AML-193 (cell line): ENCODE results near the gene DSTYK.
"Not testable (repeated sequence)": the region's sequence is repeated elsewhere in the genome, so short reads cannot be mapped to it uniquely, and the experiment has no call there.

Experiments used
- DNase-seq, 2 experiments: peaks; one replicate each; lab custom pipeline; 2025; lab: John Stamatoyannopoulos, UW

Gene DSTYK

DNA sequence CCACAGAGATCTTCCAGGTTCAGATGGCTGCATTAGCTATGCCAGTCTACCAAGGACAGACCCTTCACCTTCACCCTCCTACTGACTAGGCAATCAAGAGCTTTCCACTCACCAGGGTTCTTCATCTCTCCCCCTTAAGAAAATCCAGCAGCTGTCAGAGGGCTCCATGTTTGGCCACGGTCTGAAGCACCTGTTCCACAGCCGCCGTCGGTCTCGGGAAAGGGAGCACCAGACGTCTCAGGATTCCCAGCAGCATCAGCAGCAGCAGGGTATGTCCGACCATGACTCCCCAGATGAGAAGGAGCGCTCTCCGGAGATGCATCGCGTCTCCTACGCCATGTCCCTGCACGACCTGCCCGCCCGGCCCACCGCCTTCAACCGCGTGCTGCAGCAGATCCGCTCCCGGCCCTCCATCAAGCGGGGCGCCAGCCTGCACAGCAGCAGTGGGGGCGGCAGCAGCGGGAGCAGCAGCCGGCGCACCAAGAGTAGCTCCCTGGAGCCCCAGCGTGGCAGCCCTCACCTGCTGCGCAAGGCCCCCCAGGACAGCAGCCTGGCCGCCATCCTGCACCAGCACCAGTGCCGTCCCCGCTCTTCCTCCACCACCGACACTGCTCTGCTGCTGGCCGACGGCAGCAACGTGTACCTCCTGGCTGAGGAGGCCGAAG is 30.0 kb upstream of the DSTYK start:
- DNase-seq: no peak

DNA sequence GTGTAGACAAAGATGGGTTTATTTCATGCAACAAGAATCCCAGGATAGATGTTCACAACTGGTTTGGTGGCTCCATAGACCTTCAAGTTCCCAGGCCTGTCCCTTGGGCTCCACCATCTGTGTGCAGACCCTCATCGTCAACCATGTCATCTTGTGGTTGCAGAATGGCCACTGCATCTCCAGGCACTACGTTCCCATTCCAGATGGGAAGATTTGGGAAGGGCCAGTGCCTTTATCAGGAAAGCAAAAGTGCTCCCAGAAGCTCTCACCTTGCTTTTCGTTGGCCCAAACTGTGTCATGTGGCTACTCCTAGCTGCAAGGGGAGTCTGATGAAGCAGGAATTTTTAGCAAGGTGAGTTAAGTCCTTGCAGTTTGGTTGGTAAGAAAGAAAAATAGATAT is 29.1 kb upstream of the DSTYK start:
- no peak for DNase-seq

DNA sequence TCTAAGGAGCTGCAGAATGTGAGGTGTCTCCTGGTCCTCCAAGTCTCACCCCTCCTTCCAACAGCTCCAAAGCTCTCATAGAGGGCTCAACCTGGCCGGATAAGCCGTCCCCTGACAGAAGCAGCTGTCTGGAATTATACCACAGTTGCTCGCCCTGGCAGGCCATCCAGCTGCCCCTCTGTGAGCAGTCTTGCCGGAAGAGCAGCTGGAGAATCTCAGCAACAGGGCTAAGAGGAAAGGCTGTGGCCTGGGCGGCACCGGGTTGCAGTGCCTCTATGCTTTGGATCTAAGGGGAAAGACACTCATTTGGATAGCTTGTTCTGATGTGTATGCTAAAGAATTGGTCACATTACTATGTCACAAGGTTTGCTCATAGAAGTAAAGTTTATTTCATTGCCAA is 28.6 kb upstream of the DSTYK start:
- DNase-seq: no peak

DNA sequence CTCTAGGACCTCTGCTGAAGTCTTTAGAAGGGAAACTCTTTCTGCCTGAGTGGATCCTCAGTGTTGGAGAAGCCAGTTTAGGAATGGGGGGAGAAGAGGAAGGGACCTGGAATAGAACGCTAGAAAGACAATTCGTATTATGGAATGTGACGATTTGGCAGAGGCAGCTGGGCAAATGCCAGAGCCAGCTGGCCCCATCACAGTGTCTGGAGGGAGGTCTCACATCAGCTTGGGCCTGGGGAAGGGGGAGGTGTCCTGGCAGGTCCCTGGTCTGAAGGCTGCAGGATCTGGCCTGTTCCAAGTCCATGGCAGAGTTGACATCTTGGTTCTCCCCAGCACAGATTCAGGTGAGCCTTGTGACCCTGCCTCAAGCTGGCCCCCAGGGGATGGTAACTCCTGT is 27.6 kb upstream of the DSTYK start:
- DNase-seq: no peak

DNA sequence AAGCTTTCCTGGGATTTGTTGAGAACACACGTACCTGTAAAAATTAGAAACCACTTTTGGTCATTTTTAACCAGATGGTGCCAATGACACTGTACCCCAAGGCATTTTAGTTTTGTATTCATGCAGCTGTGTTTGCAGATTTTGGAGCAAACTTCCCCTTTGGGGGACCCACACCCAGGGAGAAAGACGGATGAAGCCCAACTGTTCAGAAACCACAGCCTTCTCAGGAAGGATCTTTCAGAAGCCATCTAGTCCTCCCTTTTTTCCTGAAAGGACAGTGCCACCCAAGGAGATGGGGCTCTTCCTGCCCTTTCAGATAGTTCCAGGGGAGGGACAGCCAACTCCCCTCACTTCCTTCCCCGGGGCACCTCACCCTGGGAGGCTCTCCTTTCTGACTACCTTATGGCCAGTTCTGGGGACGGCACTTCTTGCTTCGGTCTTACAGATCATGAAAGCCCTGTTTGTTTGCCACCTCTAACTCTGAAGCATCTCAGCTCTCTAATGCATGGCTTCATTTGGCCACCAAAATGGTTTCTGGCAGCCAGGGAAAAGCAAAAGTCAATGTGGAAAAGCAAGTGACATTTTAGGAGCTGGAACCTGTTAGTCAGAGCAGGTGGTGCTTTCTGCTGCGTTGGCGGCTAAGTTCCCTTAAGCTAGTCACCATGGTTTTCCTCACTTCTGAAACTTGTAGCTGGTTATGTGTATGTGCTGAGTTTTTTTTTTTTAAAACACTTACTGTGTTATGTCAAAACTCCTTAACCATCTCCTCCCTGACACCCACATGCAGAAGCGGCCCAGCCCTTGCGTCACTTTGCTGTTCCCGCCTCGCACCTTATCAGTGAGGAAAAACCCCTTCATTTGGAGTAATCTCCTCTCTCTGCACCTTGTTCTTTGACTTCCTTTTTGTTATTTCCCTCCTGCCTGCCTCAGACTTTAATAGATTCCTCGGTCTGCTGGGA is 26.3 kb upstream of the DSTYK start:
- DNase-seq: peak; percentile 32 to 34

DNA sequence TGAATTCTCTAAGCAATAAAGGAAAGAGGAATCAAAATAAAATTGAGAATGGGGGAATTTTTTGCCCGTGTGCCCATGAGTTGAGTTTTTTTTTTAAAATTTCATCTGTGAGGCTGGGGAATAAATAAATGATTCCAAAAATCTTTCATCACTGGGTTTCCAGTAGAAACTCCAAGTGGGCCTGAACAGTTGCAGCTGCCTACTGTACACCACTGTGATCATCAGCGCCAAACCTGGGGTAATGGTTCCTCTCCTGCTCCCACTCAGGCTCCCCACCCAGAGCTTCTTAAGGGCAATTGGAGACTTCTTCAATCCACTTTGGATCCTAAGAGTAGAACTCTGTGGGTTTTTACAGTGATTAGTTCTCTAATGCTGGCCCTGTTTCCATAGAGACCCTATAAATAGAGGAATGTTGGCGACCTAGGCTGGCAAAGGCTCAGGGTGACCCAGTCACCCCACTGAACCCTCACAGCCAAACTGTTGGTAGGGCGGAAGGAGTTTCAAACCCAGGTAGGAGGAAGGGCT is 25.5 kb upstream of the DSTYK start:
- DNase-seq: no peak

DNA sequence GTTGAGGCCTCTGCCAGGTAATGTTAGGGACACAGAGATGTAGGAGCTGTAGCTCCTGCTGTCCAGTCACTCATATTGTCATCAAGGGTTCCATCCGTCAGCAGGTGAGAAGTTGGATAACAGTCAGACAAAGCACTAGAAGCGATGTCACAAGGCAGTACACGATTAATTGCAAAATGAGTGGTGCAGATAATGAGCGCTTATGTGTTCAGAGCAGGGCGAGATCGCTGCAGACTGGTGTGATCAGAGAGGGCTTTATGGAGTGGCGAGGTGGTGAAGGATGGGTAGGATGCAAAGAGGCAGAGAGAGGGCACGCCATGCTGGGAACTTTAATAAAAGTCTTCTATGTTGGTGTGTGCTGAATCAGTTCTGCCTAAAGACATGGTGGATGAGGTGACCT is 25.0 kb upstream of the DSTYK start:
- no peak for DNase-seq

DNA sequence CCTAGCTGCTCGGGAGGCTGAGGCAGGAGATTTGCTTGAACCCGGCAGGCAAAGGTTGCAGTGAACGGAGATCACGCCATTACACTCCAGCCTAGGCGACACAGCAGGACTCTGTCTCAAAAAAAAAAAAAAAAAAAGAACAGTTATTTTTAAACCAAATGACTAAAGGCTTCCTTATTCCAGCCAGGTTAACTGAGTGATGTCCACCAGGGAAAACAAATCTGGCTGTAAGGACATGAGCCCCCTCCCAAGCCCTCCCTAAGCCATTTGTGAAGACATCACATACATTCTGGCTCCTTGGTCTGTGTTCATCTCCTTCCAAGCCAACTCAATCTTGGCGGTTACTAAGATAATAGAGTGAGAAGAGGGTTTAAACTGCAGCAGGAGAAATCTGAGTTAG is 24.4 kb upstream of the DSTYK start:
- DNase-seq: no peak

DNA sequence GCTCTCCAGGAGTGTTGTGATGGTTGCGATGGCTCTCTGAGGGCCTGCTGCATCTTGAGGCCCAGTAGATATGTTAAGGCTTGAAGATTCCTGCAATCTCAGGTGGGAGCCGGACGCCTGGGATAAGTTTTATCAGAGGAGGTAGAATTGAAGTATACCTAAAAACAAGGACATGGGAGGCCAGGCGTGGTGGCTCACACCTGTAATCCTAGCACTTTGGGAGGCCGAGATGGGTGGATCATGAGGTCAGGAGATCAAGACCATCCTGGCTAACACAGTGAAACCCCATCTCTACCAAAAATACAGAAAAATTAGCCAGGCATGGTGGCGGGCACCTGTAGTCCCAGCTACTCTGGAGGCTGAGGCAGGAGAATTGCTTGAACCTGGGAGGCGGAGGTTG is 22.5 kb upstream of the DSTYK start:
- DNase-seq: not testable (repeated sequence)

DNA sequence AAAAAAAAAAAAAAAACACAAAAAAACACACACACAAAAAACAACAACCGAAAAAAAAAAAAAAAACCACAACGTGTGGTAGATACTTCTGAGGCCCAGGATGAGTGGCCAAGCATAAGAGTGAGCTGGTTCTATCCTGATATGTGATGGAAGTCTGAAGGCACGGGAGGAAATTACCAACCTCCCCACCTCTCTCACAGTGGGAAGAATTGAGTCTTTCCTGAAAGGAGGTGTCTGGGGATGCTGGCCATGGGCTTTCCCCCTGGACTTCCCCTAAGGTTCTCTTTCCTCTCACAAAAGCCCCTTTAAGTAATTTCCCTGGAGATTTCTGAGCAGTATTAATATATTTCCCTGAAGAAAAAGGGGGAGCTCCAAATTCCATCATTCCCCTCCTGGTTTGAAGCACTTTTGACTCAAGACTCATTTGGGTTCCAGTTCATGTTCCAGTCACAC is 21.5 kb upstream of the DSTYK start:
- DNase-seq: no peak

DNA sequence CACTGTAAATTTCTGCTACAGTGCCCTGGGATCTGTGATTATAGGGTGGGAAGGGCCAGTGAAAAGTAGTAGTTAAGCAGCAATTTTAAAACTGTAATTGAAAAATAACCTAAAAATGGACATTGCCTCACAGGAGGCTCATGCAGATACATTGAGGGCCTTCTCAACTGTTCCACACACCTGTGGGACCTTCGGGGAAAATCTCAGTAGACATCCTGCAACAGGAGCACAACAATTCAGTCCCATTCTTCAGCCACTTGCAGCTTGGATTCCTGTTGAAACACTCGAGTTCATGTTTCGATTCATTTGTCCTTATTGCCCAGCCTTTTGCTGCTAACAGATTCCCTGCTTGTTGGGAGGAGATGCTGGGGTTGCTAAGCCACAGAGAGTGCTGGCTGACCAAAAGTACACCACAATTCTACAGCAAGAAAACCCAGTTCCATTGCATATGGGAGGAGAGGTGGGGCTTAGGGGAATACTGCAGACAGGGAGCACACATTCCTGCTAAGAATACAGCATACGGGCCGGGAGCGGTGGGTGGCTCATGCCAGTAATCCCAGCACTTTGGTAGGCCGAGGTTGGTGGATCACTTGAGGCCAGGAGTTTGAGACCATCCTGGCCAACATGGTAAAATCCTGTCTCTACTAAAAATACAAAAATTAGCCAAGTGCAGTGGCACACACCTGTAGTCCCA is 20.8 kb upstream of the DSTYK start:
- no peak for DNase-seq

DNA sequence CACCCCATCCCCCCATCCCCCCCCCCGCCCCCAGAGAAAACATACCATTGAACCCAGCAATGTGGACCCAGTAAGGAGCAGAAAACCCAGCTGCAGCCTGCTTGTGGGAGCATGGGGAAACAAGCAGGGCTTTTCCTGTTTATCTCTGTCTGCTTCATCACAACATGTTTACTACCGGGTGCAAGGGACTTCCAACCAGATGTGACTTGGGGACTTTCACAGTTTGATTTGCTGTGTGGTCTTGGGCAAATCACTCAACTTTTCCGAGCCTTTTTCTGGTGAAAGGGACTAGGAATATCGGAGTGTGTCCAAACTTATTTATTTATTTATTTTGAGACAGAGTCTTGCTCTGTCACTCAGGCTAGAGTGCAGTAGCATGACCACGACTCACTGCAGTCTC is 19.5 kb upstream of the DSTYK start:
- no peak for DNase-seq

DNA sequence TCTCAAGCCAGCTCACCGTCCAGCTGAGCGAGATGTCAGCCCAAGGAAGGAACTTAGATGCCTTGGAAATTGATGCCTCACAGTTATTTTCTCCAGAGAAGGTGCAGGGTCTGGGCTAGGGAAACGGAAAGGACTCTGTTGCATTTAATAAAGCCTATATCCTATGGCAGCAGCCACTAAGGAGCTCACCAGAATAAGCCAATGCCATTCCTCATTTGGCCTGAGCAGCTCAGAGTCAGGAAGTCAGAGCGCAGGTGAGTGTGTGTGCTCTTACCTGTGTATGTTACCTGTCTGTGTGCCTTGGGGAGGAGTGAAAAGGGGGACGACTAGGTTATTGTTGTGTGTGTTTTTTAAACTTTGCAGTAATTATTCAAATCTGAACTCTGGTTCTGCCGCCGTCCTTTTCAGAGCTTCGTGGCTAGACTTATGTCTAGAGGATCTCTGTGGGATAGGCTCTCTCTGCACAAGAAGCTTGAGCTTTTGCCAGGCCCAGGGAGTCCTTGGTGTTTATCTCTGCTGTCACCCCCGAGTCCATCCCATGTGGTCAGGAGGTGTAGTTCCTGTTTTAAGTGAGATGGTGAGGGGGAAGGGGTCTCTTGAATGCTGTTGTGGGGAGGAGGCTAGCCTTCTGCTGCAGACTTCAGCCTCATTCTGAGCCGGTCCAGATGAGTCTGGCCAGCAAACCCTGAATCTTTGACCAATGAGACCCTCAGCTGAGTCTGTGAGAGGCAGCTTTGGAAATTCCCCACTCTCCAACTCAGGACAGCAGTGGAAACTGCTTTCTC is 18.6 kb upstream of the DSTYK start:
- peak; percentile 8 to 11 for DNase-seq

DNA sequence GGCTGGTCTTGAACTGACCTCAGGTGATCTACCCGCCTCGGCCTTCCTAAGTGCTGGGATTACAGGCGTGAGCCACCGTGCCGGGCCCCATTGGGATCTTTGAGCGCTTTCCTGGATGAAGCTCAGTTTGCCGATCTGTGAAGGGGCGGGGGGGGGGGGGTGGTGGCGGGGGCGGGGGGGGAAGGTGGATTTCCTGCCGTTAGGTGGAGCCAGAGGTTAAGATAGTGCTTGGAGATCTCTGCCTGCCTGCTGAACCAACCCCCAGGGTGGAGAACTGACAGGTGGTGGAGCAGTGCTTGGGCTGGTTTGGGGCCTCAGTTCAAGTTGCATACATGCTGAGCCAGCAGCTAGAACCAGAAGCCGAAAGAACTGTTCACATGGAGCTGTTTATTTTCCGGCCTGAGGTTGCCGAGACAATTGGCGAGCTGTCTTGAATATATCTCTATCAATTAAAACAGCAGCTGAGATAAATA is 17.9 kb upstream of the DSTYK start:
- DNase-seq: peak; percentile 43 to 47

DNA sequence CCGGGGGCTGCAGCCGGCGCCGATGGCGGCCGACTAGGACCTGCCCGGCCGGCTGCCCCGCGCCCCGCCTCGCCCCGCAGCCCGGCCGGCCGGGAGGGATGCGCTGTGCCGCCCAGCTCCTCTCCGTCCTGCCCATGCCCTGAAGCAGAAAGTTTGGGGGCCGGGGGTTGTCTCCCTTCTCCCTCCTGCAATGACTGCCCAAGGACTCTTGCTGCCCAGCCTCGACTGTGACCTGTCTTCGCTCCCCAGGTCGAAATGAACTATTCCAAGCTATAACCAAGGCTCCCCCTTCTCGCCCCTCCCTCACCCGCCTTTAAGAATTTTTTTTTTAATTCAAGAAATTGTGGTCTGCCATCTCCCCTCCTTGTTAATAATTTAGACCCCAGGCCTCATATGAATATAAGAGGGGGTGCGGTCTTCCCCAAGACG is 16.6 kb upstream of the DSTYK start:
- no peak for DNase-seq

DNA sequence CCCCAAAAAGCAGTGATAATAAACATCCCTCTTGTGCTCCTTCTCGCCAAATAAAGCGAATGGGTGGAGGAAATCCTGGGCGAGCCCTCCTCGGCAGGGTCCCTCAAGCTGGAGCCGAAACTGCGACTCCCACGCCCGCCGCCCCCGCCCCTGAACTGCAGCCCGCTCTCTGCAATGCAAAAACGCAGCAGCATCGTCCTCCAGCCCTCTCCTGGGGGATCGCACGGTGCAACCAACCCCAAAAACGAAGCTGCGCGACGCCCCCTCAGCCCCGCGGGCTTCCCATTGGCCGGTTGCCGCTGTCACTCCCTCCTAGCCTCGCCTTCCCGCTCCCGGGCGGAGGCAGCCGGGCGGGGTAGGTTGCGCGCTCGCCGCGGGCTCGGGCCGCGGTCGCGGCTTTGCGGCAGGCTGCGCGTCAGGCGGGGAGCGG is 16.1 kb upstream of the DSTYK start, which contains the start of gene TMCC2:
Gene TMCC2, plus strand, starts transcription at position 363 of the 430 bp plus-strand sequence. CDS start 619 bp downstream, outside the sequence.
- DNase-seq: peak; percentile 61 to 74

DNA sequence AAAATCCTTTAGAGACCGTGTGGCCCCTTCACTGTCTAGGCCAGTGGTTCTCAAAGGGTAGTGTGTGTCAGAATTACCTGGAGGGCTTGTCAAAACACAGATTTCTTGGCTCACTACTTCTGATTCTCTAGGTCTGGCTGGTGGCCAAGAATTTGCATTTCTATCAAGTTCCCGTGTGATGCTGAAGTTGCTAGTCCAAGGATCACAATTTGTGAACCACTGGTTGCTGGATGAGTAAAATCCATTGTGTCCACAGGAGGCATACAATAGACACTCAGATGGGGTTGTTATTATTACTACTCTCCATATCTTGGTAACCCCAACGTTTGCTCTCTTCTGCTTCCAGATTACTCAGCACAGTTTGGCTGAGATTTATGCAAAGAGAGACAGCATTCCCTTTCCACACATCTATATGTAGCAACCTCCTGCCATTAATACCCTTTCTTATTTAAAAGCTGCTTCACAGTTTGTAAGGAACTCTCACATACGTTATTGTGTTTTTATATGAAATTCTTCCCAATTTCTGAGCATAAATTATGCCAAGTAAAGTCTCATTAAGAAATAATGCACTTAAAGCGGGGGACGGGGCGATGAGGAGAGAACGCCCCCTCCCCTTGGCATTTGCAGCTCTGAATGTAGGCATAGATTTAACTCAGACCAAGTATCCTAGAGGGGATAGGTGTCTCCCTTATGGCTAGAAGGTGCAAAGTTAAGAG is 15.5 kb upstream of the DSTYK start:
- DNase-seq: no peak

DNA sequence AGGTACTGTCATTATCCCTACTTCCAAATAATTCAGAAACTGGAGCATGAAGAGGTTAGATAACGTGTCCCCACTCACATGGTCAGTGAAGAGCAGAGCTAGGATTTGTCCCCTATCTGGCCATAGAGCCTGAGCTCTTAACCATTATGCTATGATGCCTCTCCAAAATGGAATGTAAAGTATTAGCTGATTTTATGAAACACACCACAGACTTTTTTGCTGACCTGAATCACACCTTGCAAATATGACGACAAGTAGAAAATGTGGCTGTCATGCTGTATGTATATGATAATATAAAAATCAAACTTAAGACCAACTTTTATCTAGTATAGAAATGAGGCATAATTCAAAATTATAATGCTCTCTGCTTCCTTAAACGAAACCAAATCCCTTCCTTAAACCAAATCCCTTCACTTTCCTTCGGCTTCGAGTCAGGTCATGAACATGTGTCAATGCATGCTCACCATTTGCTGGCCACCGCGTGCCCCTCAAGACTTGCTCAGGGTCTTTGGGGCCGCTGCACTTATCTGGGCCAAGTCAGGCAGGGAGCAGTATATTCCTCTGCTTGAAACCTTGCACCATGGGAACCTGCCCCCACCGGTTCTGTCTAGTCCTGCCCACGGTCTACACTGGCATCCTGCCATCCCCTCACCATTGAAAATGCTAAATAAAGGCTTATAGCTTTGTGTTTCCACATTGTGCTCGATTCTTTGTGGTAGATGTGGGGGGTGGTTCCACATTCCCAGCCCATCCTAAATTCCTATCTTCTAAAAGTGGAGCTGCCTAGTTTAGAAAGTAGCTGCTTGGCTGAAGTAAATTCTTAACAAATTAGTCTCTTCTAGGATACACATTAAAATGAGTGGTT is 14.6 kb upstream of the DSTYK start:
- DNase-seq: no peak

DNA sequence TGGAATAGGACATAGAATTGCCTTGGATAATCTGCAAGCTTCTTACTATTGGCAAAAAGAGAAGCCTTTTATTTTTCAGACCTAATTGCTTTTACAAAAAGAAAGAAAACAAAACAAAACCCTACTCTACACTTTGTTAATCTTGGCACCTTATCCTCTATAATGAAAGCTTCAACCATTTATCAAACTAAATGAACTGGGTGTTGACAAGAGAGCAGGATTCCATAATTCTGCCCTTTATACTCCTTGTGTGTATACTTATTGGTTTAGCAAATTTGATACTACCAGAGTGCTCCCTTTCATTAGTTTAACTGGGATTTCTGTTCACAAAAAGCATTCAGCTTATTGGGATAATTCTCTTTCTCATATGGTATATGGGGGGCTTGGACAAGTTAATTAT is 13.2 kb upstream of the DSTYK start:
- DNase-seq: no peak

DNA sequence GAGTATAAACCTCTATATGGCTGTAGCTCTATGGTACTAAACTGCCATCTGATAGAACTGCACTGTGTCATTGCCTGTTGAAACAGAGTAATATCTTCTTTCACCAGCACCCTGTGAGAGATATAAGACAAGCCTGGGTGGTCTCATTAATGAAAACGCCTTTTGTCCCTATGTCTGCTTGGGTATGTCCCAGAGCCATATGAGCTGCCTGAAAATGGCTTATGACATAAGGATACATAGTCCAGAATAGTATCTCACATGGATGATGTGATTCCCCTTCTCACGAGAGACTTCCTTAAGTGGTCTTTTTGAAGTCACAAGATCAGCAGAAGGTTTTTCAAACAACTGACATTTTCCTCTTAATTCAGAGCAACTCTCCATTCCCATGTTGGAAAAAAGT is 8.9 kb upstream of the DSTYK start:
- no peak for DNase-seq
